K562 (cell line): ENCODE results near the gene KCNH2. TPM values are rescaled to one million over a fixed set of nuclear protein-coding genes. Genes with fewer than 3 reads are reported as not detected.

Source experiments
- HOMEZ ChIP-seq: fragments of 250-450 bp; sonication (Bioruptor Pico); IDR thresholded peaks from 2 replicates; pipeline ENCODE4 v1.4.0; 2020; ENCODE audit warnings: mild to moderate bottlenecking, moderate library complexity
- MBD2 ChIP-seq: sonication (generic); IDR thresholded peaks from 2 replicates; pipeline ENCODE4 v1.6.1; 2016; ENCODE audit warnings: low read depth, borderline replicate concordance
- PHF20 ChIP-seq: fragments of 450-650 bp; IDR thresholded peaks from 2 replicates; pipeline ENCODE4 v1.6.1; 2018; ENCODE audit not compliant: partially characterized antibody
- SMAD2 ChIP-seq: fragments of 150-350 bp; IDR thresholded peaks from 2 replicates; pipeline ENCODE4 v1.6.1; 2014; ENCODE audit warnings: low read depth, mild to moderate bottlenecking, low read length
- SPI1 ChIP-seq: IDR thresholded peaks from 2 replicates; pipeline ENCODE4 v1.6.1; 2011; ENCODE audit warnings: low read depth, low read length, control low read depth, borderline replicate concordance
- ZBTB17 ChIP-seq: fragments of 450-650 bp; formaldehyde crosslinking; IDR thresholded peaks from 2 replicates; pipeline ENCODE4 v1.4.0; 2020; ENCODE audit warnings: mild to moderate bottlenecking
- ZNF134 ChIP-seq: fragments of 250-450 bp; sonication (Bioruptor Pico); conservative IDR thresholded peaks from 2 replicates; pipeline ENCODE4 v1.4.0; 2020
- ZNF512 ChIP-seq: IDR thresholded peaks from 2 replicates; pipeline ENCODE4 v1.6.1; 2016; ENCODE audit warnings: missing genetic modification characterization, missing compliant biosample characterization
- polyA plus RNA-seq, 8 experiments: library from polyadenylated mRNA; depleted of rRNA in 4 of 8; stranded (reverse) in 5 of 8; unstranded in 3 of 8; fragments of >200 nt; fragmentation: Nextera tagmentation in 2 of 8; fragmentation: Illumina TruSeq in 1 of 8; extraction: Ambion mirVana in 2 of 8; extraction: Trizol in 1 of 8; gene quantifications; 2 replicates each; pipeline versions ENCODE4 v1.2.1 to v1.2.3, GENCODE V29; 2011 to 2014; ENCODE audit warnings: inconsistent platforms in 1 of 8, missing spikeins in 1 of 8
- total RNA-seq, 7 experiments: library from RNA; depleted of rRNA in 6 of 7; stranded (reverse); fragments of >200 nt in 6 of 7; fragmentation: Illumina TruSeq in 2 of 7; extraction: Trizol in 2 of 7; gene quantifications; 2 replicates each; pipeline versions ENCODE4 v1.2.1 to v1.2.3, GENCODE V29; 2011 to 2021; ENCODE audit warnings: low replicate concordance in 1 of 7

The KCNH2 gene
- total and polyA plus RNA-seq, 9 of the 15 experiments (the other 6 are each of a cell fraction or from before 2014, with no cell fraction given): 18.1 to 368 (median 218) TPM

- TF ChIP-seq ZBTB17 (CRISPR knock-in tag): peak; percentile 29; the same call in 1 of the 2 replicates
- peak; percentile 43; the same call in 1 of the 2 replicates for TF ChIP-seq SPI1
- TF ChIP-seq PHF20: no peak
- 0 out of 2 replicates have a peak, but pooled peaks have one; percentile 11 for TF ChIP-seq MBD2
- TF ChIP-seq HOMEZ (CRISPR knock-in tag): no peak
- no peak for TF ChIP-seq SMAD2
- TF ChIP-seq ZNF512 (tag): no peak
- 0 out of 2 replicates have a peak, but pooled peaks have one; percentile 39 for TF ChIP-seq ZNF134
Observed at GRCh38 chr7:150957133-150958020, 20.7 kb downstream of the KCNH2 start (continued).
